Transverse colon (tissue), 4 donors: ENCODE measurements around the gene CMTM6. TPM values are rescaled to one million over a fixed set of nuclear protein-coding genes. Genes with fewer than 3 reads are reported as not detected.

ENCODE experiments used
- DNase-seq: peaks from one replicate; pipeline ENCODE4 v3.0.0-alpha.2; 2019
- H3K27ac ChIP-seq, 4 donors: fragments of 200-600 bp; sonication (generic); 2 replicates each; pipeline ENCODE4 v1.5.1; 2016 to 2018; ENCODE audit warnings: inconsistent platforms in 4 of 4
- H3K27me3 ChIP-seq: fragments of 200-600 bp; sonication (generic); 2 replicates; pipeline ENCODE4 v1.5.1; 2017; ENCODE audit warnings: inconsistent platforms
- H3K36me3 ChIP-seq, 4 donors: fragments of 200-600 bp; sonication (generic); 2 replicates each; pipeline ENCODE4 v1.5.1; 2017 to 2019; ENCODE audit warnings: inconsistent platforms in 4 of 4
- H3K4me1 ChIP-seq, 4 donors: fragments of 200-600 bp; sonication (generic); 2 replicates each; pipeline ENCODE4 v1.5.1; 2017 to 2020; ENCODE audit warnings: inconsistent platforms in 4 of 4
- H3K4me3 ChIP-seq, 4 donors: fragments of 200-600 bp; sonication (generic); 1 replicate in 1 of 4; 2 replicates in 3 of 4; pipeline versions ENCODE4 v1.5.1 to v1.6.1; 2017 to 2019; ENCODE audit warnings: inconsistent platforms in 4 of 4
- H3K9me3 ChIP-seq, 2 donors: fragments of 200-600 bp; sonication (generic); 2 replicates each; pipeline ENCODE4 v1.5.1; 2017 to 2019; ENCODE audit warnings: inconsistent platforms in 2 of 2
- CTCF ChIP-seq, 5 experiments: fragments of 200-600 bp in 3 of 5; fragments of 450-650 bp in 2 of 5; sonication (generic) in 3 of 5; IDR thresholded peaks; 1 replicate in 2 of 5; 2 replicates in 3 of 5; pipeline ENCODE4 v1.5.1; 2016 to 2017; ENCODE audit warnings: antibody characterized with exemption in 5 of 5, inconsistent platforms in 3 of 5, mild to moderate bottlenecking in 2 of 5, moderate library complexity in 1 of 5
- EP300 ChIP-seq: sonication (generic); formaldehyde crosslinking; IDR thresholded peaks from one replicate; pipeline ENCODE4 v1.6.1; 2017; ENCODE audit warnings: antibody characterized with exemption, low read depth
- POLR2A ChIP-seq: fragments of 450-650 bp; IDR thresholded peaks from one replicate; pipeline ENCODE4 v1.6.1; 2016; ENCODE audit warnings: antibody characterized with exemption, mild to moderate bottlenecking, moderate library complexity
- POLR2AphosphoS5 ChIP-seq, 3 donors: sonication (generic); formaldehyde crosslinking; IDR thresholded peaks; one replicate each; pipeline ENCODE4 v1.6.1; 2016; ENCODE audit warnings: antibody characterized with exemption in 3 of 3
- WGBS, 2 donors: methylation state at CpG; one replicate each; pipeline ENCODE4 v1.1.5; 2018; ENCODE audit warnings: low coverage in 1 of 2; 5-methylcytosine and 5-hydroxymethylcytosine counted together
- in situ Hi-C, 4 donors: fragments of 200-750 bp; cut with MboI; loops; one replicate each; pipeline versions ENCODE4 v1.15.0 to v1.15.1; 2017; ENCODE audit warnings: low sequenced_read_pairs in 3 of 4, low pct_ligation_motif_present in 1 of 4, low pct_unique_long_range_greater_than_20kb in 1 of 4
- intact Hi-C: fragments of 100-400 bp; cut with DNase I; formaldehyde crosslinking; loops from one replicate; pipeline ENCODE4 v1.15.1; 2023; ENCODE audit warnings: low total_unique reads
- total RNA-seq, 4 donors: library from RNA; depleted of rRNA; stranded (reverse); fragments of >200 nt; gene quantifications; one replicate each; pipeline ENCODE4 v1.1.0, GENCODE V29; 2016

Gene CMTM6
- total RNA-seq, 4 donors from 2014 or later, result 13.8 to 68.9 (median 43.6) TPM

- H3K27ac ChIP-seq, result no peak overlapping the region
- DNase-seq, result no peak
- no peaks in the 10 kb centered on the region for H3K9me3 ChIP-seq
- TF ChIP-seq CTCF (IDR thresholded peaks at IDR 0.05) (no peak), EP300 (no peak), POLR2AphosphoS5 (IDR thresholded peaks at IDR 0.05) (no peak), POLR2A (no peak)
- H3K36me3 ChIP-seq, result peaks cover 0 to 14% (median 0%) of the 10 kb centered on the region in 4 donors
- no peaks in the 10 kb centered on the region for H3K27me3 ChIP-seq
- no peak overlapping the region for H3K4me3 ChIP-seq
- intact Hi-C loops (no loop called here), in situ Hi-C loops (no loop called here)
- no peaks in the 10 kb centered on the region for H3K4me1 ChIP-seq
Observed at GRCh38 chr3:32545305-32545704, 42.7 kb upstream of the CMTM6 start.

- no peak for TF ChIP-seq POLR2AphosphoS5 (IDR thresholded peaks at IDR 0.05)
- TF ChIP-seq CTCF (IDR thresholded peaks at IDR 0.05), result no peak
- no peak for TF ChIP-seq POLR2A
- TF ChIP-seq EP300, result no peak
- no peaks in the 10 kb centered on the region for H3K4me1 ChIP-seq
- 60 to 75% methylated on average over 1 to 2 of the region's 2 CpGs for WGBS, 2 donors
- H3K9me3 ChIP-seq, result no peaks in the 10 kb centered on the region
- no peak overlapping the region for H3K4me3 ChIP-seq
- H3K36me3 ChIP-seq, result peaks cover 0 to 19% (median 0%) of the 10 kb centered on the region in 4 donors
- no peaks in the 10 kb centered on the region for H3K27me3 ChIP-seq
- intact Hi-C loops (no loop called here), in situ Hi-C loops (no loop called here)
- no peak overlapping the region for H3K27ac ChIP-seq
- no peak for DNase-seq
Observed at GRCh38 chr3:32544894-32545293, 42.2 kb upstream of the CMTM6 start.

- H3K27ac ChIP-seq, result no peak overlapping the region
- in situ Hi-C loops, result no loop called here
- no peak for TF ChIP-seq POLR2A
- TF ChIP-seq CTCF (IDR thresholded peaks at IDR 0.05), result no peak
- TF ChIP-seq EP300, result no peak
- TF ChIP-seq POLR2AphosphoS5 (IDR thresholded peaks at IDR 0.05), result no peak
- WGBS, 2 donors, result 83 to 95% methylated on average over 2 of the region's 2 CpGs
- H3K36me3 ChIP-seq, result peaks cover 0 to 22% (median 0%) of the 10 kb centered on the region in 4 donors
- intact Hi-C loops, result no loop called here
- no peak overlapping the region for H3K4me3 ChIP-seq
- no peak for DNase-seq
- H3K27me3 ChIP-seq, result no peaks in the 10 kb centered on the region
- H3K9me3 ChIP-seq, result no peaks in the 10 kb centered on the region
- no peaks in the 10 kb centered on the region for H3K4me1 ChIP-seq
Observed at GRCh38 chr3:32542807-32543206, 40.2 kb upstream of the CMTM6 start.

- 84 to 89% methylated on average over 3 to 4 of the region's 4 CpGs for WGBS, 2 donors
- H3K27me3 ChIP-seq, result no peaks in the 10 kb centered on the region
- no peaks in the 10 kb centered on the region for H3K9me3 ChIP-seq
- no peak overlapping the region for H3K4me3 ChIP-seq
- in situ Hi-C loops (no loop called here), intact Hi-C loops (no loop called here)
- H3K4me1 ChIP-seq, result no peaks in the 10 kb centered on the region
- no peak overlapping the region for H3K27ac ChIP-seq
- peaks cover 0 to 22% (median 2%) of the 10 kb centered on the region in 4 donors for H3K36me3 ChIP-seq
- TF ChIP-seq POLR2AphosphoS5 (IDR thresholded peaks at IDR 0.05) (no peak), POLR2A (no peak), CTCF (IDR thresholded peaks at IDR 0.05) (no peak), EP300 (no peak)
- DNase-seq, result no peak
Observed at GRCh38 chr3:32540899-32541298, 38.2 kb upstream of the CMTM6 start.
